DMS153 (cell line): ENCODE measurements around the gene ZNF133.
"Not testable (repeated sequence)": the region's sequence is repeated elsewhere in the genome, so short reads cannot be mapped to it uniquely, and the experiment has no call there.

Experiments used
- DNase-seq: peaks from one replicate; lab custom pipeline; 2025; lab: John Stamatoyannopoulos, UW

Gene ZNF133

GRCh38 chr20:18284805-18285533 is 3.4 kb upstream of the ZNF133 start:
- no peak for DNase-seq

- no peak for DNase-seq
Observed at GRCh38 chr20:18287546-18287914, 797 bp upstream of the ZNF133 start.

GRCh38 chr20:18288749-18289267 is 481 bp downstream of the ZNF133 start:
- DNase-seq, result no peak

GRCh38 chr20:18289306-18289705 is 979 bp downstream of the ZNF133 start:
- no peak for DNase-seq

- DNase-seq, result no peak
Observed at GRCh38 chr20:18299364-18299763, 11.0 kb downstream of the ZNF133 start.

- DNase-seq, result no peak
Observed at GRCh38 chr20:18304618-18305017, 16.3 kb downstream of the ZNF133 start.

GRCh38 chr20:18307301-18307700 is 19.0 kb downstream of the ZNF133 start:
- DNase-seq, result no peak

GRCh38 chr20:18310051-18310450 is 21.7 kb downstream of the ZNF133 start:
- no peak for DNase-seq

GRCh38 chr20:18310592-18310991 is 22.3 kb downstream of the ZNF133 start:
- DNase-seq, result no peak

- DNase-seq, result no peak
Observed at GRCh38 chr20:18312723-18313122, 24.4 kb downstream of the ZNF133 start.

- no peak for DNase-seq
Observed at GRCh38 chr20:18313411-18313810, 25.1 kb downstream of the ZNF133 start.

GRCh38 chr20:18314786-18315406 is 26.6 kb downstream of the ZNF133 start:
- DNase-seq, result no peak

- no peak for DNase-seq
Observed at GRCh38 chr20:18316166-18316565, 27.8 kb downstream of the ZNF133 start.

- no peak for DNase-seq
Observed at GRCh38 chr20:18321316-18321715, 33.0 kb downstream of the ZNF133 start.

- DNase-seq, result no peak
Observed at GRCh38 chr20:18321976-18322950, 33.9 kb downstream of the ZNF133 start.

- DNase-seq, result no peak
Observed at GRCh38 chr20:18323705-18324104, 35.4 kb downstream of the ZNF133 start.

GRCh38 chr20:18324596-18325089 is 36.3 kb downstream of the ZNF133 start:
- no peak for DNase-seq

- no peak for DNase-seq
Observed at GRCh38 chr20:18326990-18327389, 38.7 kb downstream of the ZNF133 start.

GRCh38 chr20:18331694-18332093 is 43.4 kb downstream of the ZNF133 start:
- no peak for DNase-seq

- DNase-seq, result not testable (repeated sequence)
Observed at GRCh38 chr20:18349749-18350148, 61.4 kb downstream of the ZNF133 start.

GRCh38 chr20:18359854-18360253 is 71.5 kb downstream of the ZNF133 start:
- DNase-seq, result no peak

- no peak for DNase-seq
Observed at GRCh38 chr20:18360635-18361034, 72.3 kb downstream of the ZNF133 start.
